GM23248 (cell line): ENCODE results near the gene PAPPA. TPM values are rescaled to one million over a fixed set of nuclear protein-coding genes. Genes with fewer than 3 reads are reported as not detected.

Source experiments
- DNase-seq: peaks from one replicate; pipeline ENCODE4 v3.0.0-alpha.2; 2015
- H2AFZ ChIP-seq: fragments of 200-600 bp; sonication (generic); 2 replicates; pipeline ENCODE4 v1.6.1; 2016; ENCODE audit warnings: antibody characterized with exemption
- H3F3A ChIP-seq: fragments of 200-600 bp; sonication (generic); 2 replicates; pipeline ENCODE4 v1.6.1; 2016; ENCODE audit warnings: mild to moderate bottlenecking, antibody characterized with exemption, mixed run types; ENCODE audit not compliant: insufficient read depth
- H3K27ac ChIP-seq: fragments of 200-600 bp; sonication (generic); 2 replicates; pipeline ENCODE4 v1.5.1; 2016; ENCODE audit warnings: mild to moderate bottlenecking
- H3K27me3 ChIP-seq: fragments of 200-600 bp; sonication (generic); replicated peaks from 2 replicates; pipeline ENCODE4 v1.6.1; 2016; ENCODE audit warnings: mild to moderate bottlenecking; ENCODE audit not compliant: insufficient read depth
- H3K36me3 ChIP-seq: fragments of 200-600 bp; sonication (generic); 2 replicates; pipeline ENCODE4 v1.6.1; 2016; ENCODE audit warnings: low read depth, mild to moderate bottlenecking
- H3K4me1 ChIP-seq: fragments of 200-600 bp; sonication (generic); 2 replicates; pipeline ENCODE4 v1.6.1; 2016; ENCODE audit warnings: mild to moderate bottlenecking; ENCODE audit not compliant: insufficient read depth
- H3K4me2 ChIP-seq: fragments of 200-600 bp; sonication (generic); one replicate; pipeline ENCODE4 v1.6.1; 2016; ENCODE audit warnings: mild to moderate bottlenecking; ENCODE audit not compliant: unreplicated experiment
- H3K4me3 ChIP-seq: fragments of 200-600 bp; sonication (generic); 2 replicates; pipeline ENCODE4 v1.5.1; 2016; ENCODE audit warnings: mild to moderate bottlenecking
- H3K79me2 ChIP-seq: fragments of 200-600 bp; sonication (generic); 2 replicates; pipeline ENCODE4 v1.6.1; 2016; ENCODE audit warnings: mild to moderate bottlenecking; ENCODE audit not compliant: insufficient read depth
- H3K9ac ChIP-seq: fragments of 200-600 bp; sonication (generic); 2 replicates; pipeline ENCODE4 v1.6.1; 2016; ENCODE audit warnings: mild to moderate bottlenecking
- H3K9me2 ChIP-seq: fragments of 200-600 bp; sonication (generic); 2 replicates; pipeline ENCODE4 v1.6.1; 2016; ENCODE audit warnings: mixed run types, mild to moderate bottlenecking, moderate library complexity; ENCODE audit not compliant: insufficient read depth
- H3K9me3 ChIP-seq: fragments of 200-600 bp; sonication (generic); one replicate; pipeline ENCODE4 v1.6.1; 2017; ENCODE audit warnings: low read depth
- H4K20me1 ChIP-seq: fragments of 200-600 bp; sonication (generic); 2 replicates; pipeline ENCODE4 v1.6.0; 2016; ENCODE audit not compliant: insufficient read depth
- EZH2 ChIP-seq: fragments of 200-600 bp; sonication (generic); IDR thresholded peaks from 2 replicates; pipeline ENCODE4 v1.6.1; 2018; ENCODE audit warnings: antibody characterized with exemption, mild to moderate bottlenecking; ENCODE audit not compliant: insufficient read depth, poor library complexity, severe bottlenecking
- EZH2phosphoT487 ChIP-seq: fragments of 200-600 bp; sonication (generic); IDR thresholded peaks from 2 replicates; pipeline ENCODE4 v1.6.1; 2018; ENCODE audit warnings: antibody characterized with exemption, moderate library complexity, mild to moderate bottlenecking, low read depth; ENCODE audit not compliant: insufficient read depth
- WGBS, 2 experiments: methylation state at CpG; one replicate each; pipeline ENCODE4 v1.1.6; 2015 to 2017; ENCODE audit warnings: low lambda C conversion rate in 2 of 2, low coverage in 1 of 2; ENCODE audit errors: missing lambda C conversion rate in 2 of 2; 5-methylcytosine and 5-hydroxymethylcytosine counted together
- in situ Hi-C: fragments of 300-500 bp; cut with MboI; formaldehyde crosslinking; loops from 2 replicates; pipeline ENCODE4 v1.15.0; 2020
- polyA plus RNA-seq: library from polyadenylated mRNA; unstranded; fragments of >200 nt; fragmentation: Nextera tagmentation; extraction: Ambion mirVana; gene quantifications from 2 replicates; pipeline ENCODE4 v1.2.1, GENCODE V29; 2016
- total RNA-seq: library from RNA; depleted of rRNA; stranded (reverse); fragments of >200 nt; shearing (Covaris generic); gene quantifications from 2 replicates; pipeline ENCODE4 v1.2.3, GENCODE V29; 2014

PAPPA gene
- total and polyA plus RNA-seq, 2 experiments from 2014 or later: 8.7 to 30.3 TPM

- peaks cover 31% of the 10 kb centered on the region; the same call in 1 of the 2 replicates for H3F3A ChIP-seq
- H3K9me2 ChIP-seq: no peaks in the 10 kb centered on the region
- H3K4me2 ChIP-seq: no peak overlapping the region
- TF ChIP-seq EZH2phosphoT487 (no peak), EZH2 (no peak)
- peaks cover 31% of the 10 kb centered on the region for H3K36me3 ChIP-seq
- no peak overlapping the region for H3K4me3 ChIP-seq
- no peaks in the 10 kb centered on the region for H3K79me2 ChIP-seq
- no peak overlapping the region for H3K27ac ChIP-seq
- 97 to 98% methylated on average over 2 of the region's 2 CpGs for WGBS, 2 experiments
- no peaks in the 10 kb centered on the region for H3K4me1 ChIP-seq
- DNase-seq: no peak
- H3K27me3 ChIP-seq: no peaks in the 10 kb centered on the region
- no peaks in the 10 kb centered on the region for H4K20me1 ChIP-seq
- no peak overlapping the region for H3K9ac ChIP-seq
- H3K9me3 ChIP-seq: no peaks in the 10 kb centered on the region
- in situ Hi-C loops: no loop called here
- no peak overlapping the region for H2AFZ ChIP-seq
These were observed 158.6 kb downstream of the PAPPA start for GRCh38 chr9:116312221-116312620.

- DNase-seq: peak; percentile 46
- Histone ChIP-seq H3K79me2 (no peaks in the 10 kb centered on the region), H3K9ac (no peak overlapping the region), H3K36me3 (peaks cover 27% of the 10 kb centered on the region), H2AFZ (no peak overlapping the region), H3K9me2 (no peaks in the 10 kb centered on the region), H3K27ac (no peak overlapping the region), H3K4me2 (no peak overlapping the region), H4K20me1 (no peaks in the 10 kb centered on the region), H3K4me1 (peaks cover 6% of the 10 kb centered on the region; the same call in 1 of the 2 replicates), H3K4me3 (no peak overlapping the region), H3K9me3 (no peaks in the 10 kb centered on the region), H3F3A (peaks cover 42% of the 10 kb centered on the region; the same call in 1 of the 2 replicates), H3K27me3 (no peaks in the 10 kb centered on the region)
- TF ChIP-seq EZH2 (no peak), EZH2phosphoT487 (no peak)
- 80 to 86% methylated on average over 3 of the region's 3 CpGs for WGBS, 2 experiments
- in situ Hi-C loops: no loop called here
These were observed 160.0 kb downstream of the PAPPA start for GRCh38 chr9:116313638-116314037.

GRCh38 chr9:116316246-116316645 lies 162.7 kb downstream of the PAPPA start:
- peaks cover 47% of the 10 kb centered on the region; the same call in 1 of the 2 replicates for H3F3A ChIP-seq
- 65 to 72% methylated on average over 2 of the region's 2 CpGs for WGBS, 2 experiments
- TF ChIP-seq EZH2phosphoT487: no peak
- TF ChIP-seq EZH2: no peak
- in situ Hi-C loops: no loop called here
- H4K20me1 ChIP-seq: no peaks in the 10 kb centered on the region
- H3K9ac ChIP-seq: no peak overlapping the region
- H3K4me2 ChIP-seq: no peak overlapping the region
- H3K9me3 ChIP-seq: no peaks in the 10 kb centered on the region
- no peak for DNase-seq
- H3K27ac ChIP-seq: no peak overlapping the region
- no peak overlapping the region for H3K4me3 ChIP-seq
- H3K9me2 ChIP-seq: no peaks in the 10 kb centered on the region
- peaks cover 21% of the 10 kb centered on the region for H3K36me3 ChIP-seq
- H3K4me1 ChIP-seq: peaks cover 6% of the 10 kb centered on the region; the same call in 1 of the 2 replicates
- H3K79me2 ChIP-seq: no peaks in the 10 kb centered on the region
- no peaks in the 10 kb centered on the region for H3K27me3 ChIP-seq
- no peak overlapping the region for H2AFZ ChIP-seq

GRCh38 chr9:116317503-116317902 lies 163.9 kb downstream of the PAPPA start:
- DNase-seq: no peak
- no peaks in the 10 kb centered on the region for H3K9me3 ChIP-seq
- no peaks in the 10 kb centered on the region for H3K27me3 ChIP-seq
- H3K9ac ChIP-seq: no peak overlapping the region
- no peaks in the 10 kb centered on the region for H3K79me2 ChIP-seq
- H4K20me1 ChIP-seq: no peaks in the 10 kb centered on the region
- peaks cover 16% of the 10 kb centered on the region for H3K36me3 ChIP-seq
- in situ Hi-C loops: no loop called here
- H3K4me2 ChIP-seq: no peak overlapping the region
- no peak overlapping the region for H3K4me3 ChIP-seq
- peaks cover 7% of the 10 kb centered on the region; the same call in 1 of the 2 replicates for H3K4me1 ChIP-seq
- no peak overlapping the region for H3K27ac ChIP-seq
- no peak overlapping the region for H2AFZ ChIP-seq
- TF ChIP-seq EZH2phosphoT487: no peak
- no peak for TF ChIP-seq EZH2
- WGBS, 2 experiments: 97 to 100% methylated on average over 2 of the region's 2 CpGs
- no peaks in the 10 kb centered on the region for H3K9me2 ChIP-seq
- H3F3A ChIP-seq: peaks cover 44% of the 10 kb centered on the region; the same call in 1 of the 2 replicates
